D341Med (cell line): ENCODE data around the gene NR1I2.

Experiments used
- DNase-seq: peaks from one replicate; pipeline ENCODE4 v3.0.0; 2012; ENCODE audit warnings: low spot score

NR1I2 gene

GRCh38 chr3:119779731-119780383 is 2.0 kb upstream of the NR1I2 start:
- no peak for DNase-seq

DNA sequence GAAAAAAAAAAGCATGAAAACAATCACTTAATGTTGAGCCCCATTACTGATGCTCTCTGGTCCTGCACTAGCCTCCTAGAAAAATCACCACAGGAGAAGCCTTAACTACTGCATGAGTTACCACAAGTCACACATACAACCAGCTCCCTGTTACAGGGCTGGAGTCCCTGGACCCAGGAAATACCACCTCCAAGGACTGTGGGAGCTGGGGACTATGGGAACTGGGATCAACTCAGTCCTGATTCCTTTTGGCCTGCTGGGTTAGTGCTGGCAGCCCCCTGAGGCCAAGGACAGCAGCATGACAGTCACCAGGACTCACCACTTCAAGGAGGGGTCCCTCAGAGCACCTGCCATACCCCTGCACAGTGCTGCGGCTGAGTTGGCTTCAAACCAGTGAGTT is 559 bp downstream of the NR1I2 start:
- no peak for DNase-seq

- no peak for DNase-seq
Measured at GRCh38 chr3:119783255-119783654, 1.4 kb downstream of the NR1I2 start.

DNA sequence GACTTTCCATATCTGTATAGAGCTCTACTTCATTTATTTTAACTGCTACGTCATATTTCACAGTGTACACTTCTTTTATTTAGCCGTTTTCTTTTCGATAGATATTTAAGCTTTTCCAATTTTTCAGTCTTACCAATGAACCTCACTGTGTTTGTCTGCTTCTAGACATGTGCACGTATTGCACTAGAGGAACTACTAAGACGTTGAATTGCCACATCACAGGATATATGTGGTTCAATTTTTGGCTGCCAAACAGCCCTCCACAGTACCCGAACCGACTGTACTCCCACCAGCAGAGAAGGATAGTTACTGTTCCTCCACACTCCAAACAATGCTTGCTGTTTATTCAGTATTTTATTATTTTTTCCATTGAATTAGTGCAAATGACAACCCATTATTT is 2.0 kb downstream of the NR1I2 start:
- DNase-seq, result no peak

GRCh38 chr3:119786409-119786808 is 4.5 kb downstream of the NR1I2 start:
- DNase-seq, result no peak

GRCh38 chr3:119790369-119790768 is 8.5 kb downstream of the NR1I2 start:
- no peak for DNase-seq

- no peak for DNase-seq
Measured at GRCh38 chr3:119792270-119792669, 10.4 kb downstream of the NR1I2 start.

DNA sequence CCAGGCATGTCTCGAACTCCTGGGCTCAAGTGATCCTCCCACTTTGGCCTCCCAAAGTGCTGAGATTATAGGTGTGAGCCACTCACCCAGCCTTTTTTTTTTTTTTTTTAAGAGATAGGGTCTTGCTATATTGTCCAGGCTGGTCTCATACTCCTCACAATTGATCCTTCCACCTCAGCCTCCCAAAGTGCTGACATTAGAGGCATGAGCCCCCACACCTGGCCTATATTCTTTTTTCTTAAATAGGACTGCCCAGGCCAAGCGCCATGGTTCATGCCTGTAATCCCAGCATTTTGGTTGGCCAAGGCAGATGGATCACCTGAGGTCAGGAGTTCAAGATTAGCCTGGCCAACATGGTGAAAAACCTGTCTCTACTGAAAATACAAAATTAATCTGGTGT is 12.5 kb downstream of the NR1I2 start:
- DNase-seq, result no peak

DNA sequence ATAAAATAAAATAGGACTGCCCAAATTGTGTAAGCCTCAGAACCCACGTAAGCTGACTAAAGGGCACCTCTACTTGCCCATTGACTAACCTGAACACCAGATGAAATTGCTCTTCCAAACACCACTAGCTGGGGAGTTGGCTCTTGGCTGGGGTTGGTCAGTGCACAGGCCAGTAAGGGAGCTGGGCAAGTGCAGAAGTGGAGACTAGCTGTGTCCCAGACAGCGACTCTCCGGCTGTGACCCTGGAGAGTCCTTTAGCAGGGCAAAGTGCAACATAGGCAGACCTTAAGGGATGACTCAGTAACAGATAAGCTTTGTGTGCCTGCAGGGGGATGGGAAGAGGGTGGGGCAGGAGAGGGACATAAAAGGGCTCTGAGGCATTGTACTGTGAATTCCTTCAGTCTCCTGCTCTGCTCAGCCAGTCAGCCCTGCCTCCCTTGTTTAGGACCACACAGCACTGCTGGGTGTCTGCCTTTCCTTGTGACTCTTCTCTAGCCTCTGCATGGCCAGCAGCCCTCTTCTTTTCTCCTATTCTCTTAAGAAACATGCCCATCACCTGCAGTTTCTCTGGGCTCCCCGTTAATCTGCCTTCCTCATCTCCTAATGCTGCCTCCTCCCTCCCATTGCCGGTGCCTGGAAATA is 13.2 kb downstream of the NR1I2 start:
- DNase-seq, result no peak

- no peak for DNase-seq
Measured at GRCh38 chr3:119795849-119796248, 13.9 kb downstream of the NR1I2 start.

- DNase-seq, result no peak
Measured at GRCh38 chr3:119796368-119796767, 14.5 kb downstream of the NR1I2 start.

- no peak for DNase-seq
Measured at GRCh38 chr3:119796785-119797184, 14.9 kb downstream of the NR1I2 start.

DNA sequence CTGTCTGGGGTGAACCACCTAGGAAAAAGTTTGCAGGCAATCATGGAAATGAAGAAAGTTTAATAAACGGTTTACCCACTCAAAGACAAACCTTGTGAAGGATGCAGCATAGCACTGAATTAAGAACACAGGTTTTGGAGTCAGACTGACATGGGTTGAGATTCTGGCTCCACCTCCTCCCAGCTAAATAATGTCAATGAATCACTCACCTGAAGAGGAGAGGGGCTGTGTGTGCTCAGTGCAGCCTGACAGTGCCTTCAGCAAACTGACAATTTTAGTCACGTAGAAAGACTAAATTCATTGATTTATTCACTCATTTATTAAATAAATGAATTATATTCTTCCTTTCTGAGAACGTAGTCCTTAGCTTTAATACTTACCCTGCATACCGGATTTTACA is 18.9 kb downstream of the NR1I2 start:
- no peak for DNase-seq

- no peak for DNase-seq
Measured at GRCh38 chr3:119808244-119808643, 26.3 kb downstream of the NR1I2 start.

DNA sequence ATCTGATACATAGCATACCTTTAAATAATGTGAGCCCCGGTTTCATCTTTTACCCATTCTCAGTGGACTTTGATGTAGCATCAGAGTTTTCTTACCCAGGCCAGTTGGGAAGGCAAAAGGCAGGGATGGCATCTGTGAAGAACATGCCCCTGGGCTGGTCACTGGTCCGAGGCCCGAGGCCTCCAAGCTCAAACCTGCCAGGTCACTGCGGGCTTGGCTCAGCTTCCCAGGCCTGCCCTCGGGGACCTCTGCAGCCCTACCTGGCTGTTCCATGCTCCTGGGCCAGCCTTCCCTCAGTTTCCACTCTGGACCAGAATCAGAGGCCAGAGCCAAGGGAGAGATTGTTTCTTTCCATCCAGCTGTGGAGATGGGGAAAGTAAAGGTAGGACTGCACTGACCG is 26.9 kb downstream of the NR1I2 start:
- DNase-seq, result no peak

- DNase-seq, result no peak
Measured at GRCh38 chr3:119809249-119810017, 27.5 kb downstream of the NR1I2 start.

DNA sequence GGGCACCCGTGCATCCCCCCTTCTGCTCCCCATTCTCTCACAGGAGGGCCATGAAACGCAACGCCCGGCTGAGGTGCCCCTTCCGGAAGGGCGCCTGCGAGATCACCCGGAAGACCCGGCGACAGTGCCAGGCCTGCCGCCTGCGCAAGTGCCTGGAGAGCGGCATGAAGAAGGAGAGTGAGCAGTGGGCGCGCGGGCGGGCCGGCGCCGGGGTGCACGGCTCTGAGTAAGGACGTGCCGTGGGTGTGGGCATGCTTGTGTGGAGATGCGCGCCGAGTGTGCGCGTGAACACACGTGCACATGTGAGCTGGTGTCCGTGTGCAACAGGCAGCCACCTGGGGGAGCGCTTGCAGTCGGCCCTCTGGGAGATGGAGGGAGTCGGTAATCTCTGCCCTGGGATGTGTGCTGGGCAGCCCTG is 28.1 kb downstream of the NR1I2 start:
- DNase-seq, result no peak

- DNase-seq, result no peak
Measured at GRCh38 chr3:119812491-119813058, 30.7 kb downstream of the NR1I2 start.

DNA sequence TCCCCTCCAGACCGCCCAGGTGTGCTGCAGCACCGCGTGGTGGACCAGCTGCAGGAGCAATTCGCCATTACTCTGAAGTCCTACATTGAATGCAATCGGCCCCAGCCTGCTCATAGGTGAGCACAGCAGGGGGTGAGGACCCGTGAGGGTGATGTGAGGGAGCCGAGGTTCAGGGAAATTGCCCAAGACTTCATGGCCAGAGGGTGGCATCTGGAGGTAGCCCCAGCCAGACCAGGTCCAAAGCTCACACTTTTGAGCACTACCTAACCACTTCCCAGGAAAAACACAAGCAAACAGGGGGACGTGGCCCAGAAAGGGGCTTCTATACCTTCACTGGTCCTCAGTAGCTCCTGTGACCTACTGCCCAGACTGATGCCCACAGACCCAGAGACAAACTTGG is 33.8 kb downstream of the NR1I2 start:
- no peak for DNase-seq

DNA sequence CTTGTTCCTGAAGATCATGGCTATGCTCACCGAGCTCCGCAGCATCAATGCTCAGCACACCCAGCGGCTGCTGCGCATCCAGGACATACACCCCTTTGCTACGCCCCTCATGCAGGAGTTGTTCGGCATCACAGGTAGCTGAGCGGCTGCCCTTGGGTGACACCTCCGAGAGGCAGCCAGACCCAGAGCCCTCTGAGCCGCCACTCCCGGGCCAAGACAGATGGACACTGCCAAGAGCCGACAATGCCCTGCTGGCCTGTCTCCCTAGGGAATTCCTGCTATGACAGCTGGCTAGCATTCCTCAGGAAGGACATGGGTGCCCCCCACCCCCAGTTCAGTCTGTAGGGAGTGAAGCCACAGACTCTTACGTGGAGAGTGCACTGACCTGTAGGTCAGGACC is 35.2 kb downstream of the NR1I2 start:
- DNase-seq, result no peak

DNA sequence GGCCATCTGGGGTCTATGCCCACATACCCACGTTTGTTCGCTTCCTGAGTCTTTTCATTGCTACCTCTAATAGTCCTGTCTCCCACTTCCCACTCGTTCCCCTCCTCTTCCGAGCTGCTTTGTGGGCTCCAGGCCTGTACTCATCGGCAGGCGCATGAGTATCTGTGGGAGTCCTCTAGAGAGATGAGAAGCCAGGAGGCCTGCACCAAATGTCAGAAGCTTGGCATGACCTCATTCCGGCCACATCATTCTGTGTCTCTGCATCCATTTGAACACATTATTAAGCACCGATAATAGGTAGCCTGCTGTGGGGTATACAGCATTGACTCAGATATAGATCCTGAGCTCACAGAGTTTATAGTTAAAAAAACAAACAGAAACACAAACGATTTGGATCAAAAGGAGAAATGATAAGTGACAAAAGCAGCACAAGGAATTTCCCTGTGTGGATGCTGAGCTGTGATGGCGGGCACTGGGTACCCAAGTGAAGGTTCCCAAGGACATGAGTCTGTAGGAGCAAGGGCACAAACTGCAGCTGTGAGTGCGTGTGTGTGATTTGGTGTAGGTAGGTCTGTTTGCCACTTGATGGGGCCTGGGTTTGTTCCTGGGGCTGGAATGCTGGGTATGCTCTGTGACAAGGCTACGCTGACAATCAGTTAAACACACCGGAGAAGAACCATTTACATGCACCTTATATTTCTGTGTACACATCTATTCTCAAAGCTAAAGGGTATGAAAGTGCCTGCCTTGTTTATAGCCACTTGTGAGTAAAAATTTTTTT is 35.9 kb downstream of the NR1I2 start:
- no peak for DNase-seq

GRCh38 chr3:119818937-119819336 is 37.0 kb downstream of the NR1I2 start:
- no peak for DNase-seq
